Endothelial cell of umbilical vein (primary cell): ENCODE data around the gene ABLIM2. TPM values are rescaled to one million over a fixed set of nuclear protein-coding genes. Genes with fewer than 3 reads are reported as not detected.

Source experiments
- BruUV-seq: library from RNA; stranded (reverse); fragments of 400-500 nt; replicated peaks from 2 replicates; lab custom pipeline; 2021; lab: Mats Ljungman, UMichigan
- CTCF ChIA-PET: fragments of 300-600, 350-600 bp; sonication (Branson Sonifier 250); formaldehyde crosslinking; loops from one replicate; lab custom pipeline; 2021; ENCODE audit warnings: antibody characterized with exemption, inconsistent platforms; lab: Charles Lee
- POLR2A ChIA-PET: fragments of 300-600, 350-600 bp; sonication (Branson Sonifier 250); formaldehyde crosslinking; loops from one replicate; lab custom pipeline; 2021; ENCODE audit warnings: antibody characterized with exemption, inconsistent platforms; lab: Charles Lee
- DNase-seq: peaks from one replicate; pipeline ENCODE4 v3.0.0-alpha.2; 2011; ENCODE audit warnings: low read depth, low spot score
- FAIRE-seq: peaks from 2 replicates; lab custom pipeline; 2011; peaks lifted over from hg19 to GRCh38; lab: Jason Lieb, UNC
- H2AFZ ChIP-seq: 2 replicates; pipeline ENCODE4 v1.6.0; 2012; ENCODE audit warnings: low read depth, low read length, control low read depth, inconsistent platforms
- H3K27ac ChIP-seq: 2 replicates; pipeline ENCODE4 v1.5.1; 2011; ENCODE audit warnings: low read depth, mild to moderate bottlenecking, control low read depth, low read length, moderate library complexity; ENCODE audit not compliant: insufficient read depth
- H3K27me3 ChIP-seq, 2 experiments: 2 replicates each; pipeline versions ENCODE4 v1.6.0 to v1.6.1; 2011; ENCODE audit warnings: low read length in 2 of 2, mixed read lengths in 1 of 2; ENCODE audit not compliant: control insufficient read depth in 2 of 2, insufficient read depth in 2 of 2
- H3K36me3 ChIP-seq, 2 experiments: 2 replicates in 1 of 2; 3 replicates in 1 of 2; pipeline ENCODE4 v1.5.1; 2011; ENCODE audit warnings: low read length in 2 of 2, mild to moderate bottlenecking in 1 of 2, moderate library complexity in 1 of 2; ENCODE audit not compliant: control insufficient read depth in 2 of 2, insufficient read depth in 2 of 2; ENCODE audit errors: extremely low read depth in 1 of 2
- H3K4me1 ChIP-seq: 3 replicates; pipeline ENCODE4 v1.5.1; 2011; ENCODE audit warnings: mild to moderate bottlenecking, low read length; ENCODE audit not compliant: control insufficient read depth, insufficient read depth; ENCODE audit errors: extremely low read depth
- H3K4me2 ChIP-seq: 2 replicates; pipeline ENCODE4 v1.6.1; 2011; ENCODE audit warnings: low read length, control low read depth, mixed read lengths; ENCODE audit not compliant: insufficient read depth
- H3K4me3 ChIP-seq, 3 experiments: fragments of 200-600 bp in 1 of 3; sonication (generic), shearing (Covaris generic) in 1 of 3; replicated peaks in 1 of 3; 2 replicates each; pipeline ENCODE4 v1.5.1; 2011 to 2016; ENCODE audit warnings: control low read depth in 3 of 3, low read length in 3 of 3, mild to moderate bottlenecking in 2 of 3, inconsistent platforms in 1 of 3, low read depth in 1 of 3, moderate library complexity in 1 of 3; ENCODE audit not compliant: insufficient read depth in 1 of 3
- H3K79me2 ChIP-seq: 2 replicates; pipeline ENCODE4 v1.6.0; 2012; ENCODE audit warnings: low read length, inconsistent platforms; ENCODE audit not compliant: control insufficient read depth, insufficient read depth
- H3K9ac ChIP-seq: replicated peaks from 2 replicates; pipeline ENCODE3; 2011; ENCODE audit warnings: low read length, control low read depth; ENCODE audit not compliant: insufficient read depth; ENCODE audit errors: extremely low read depth
- H3K9me1 ChIP-seq: replicated peaks from 3 replicates; pipeline ENCODE4 v1.6.0; 2011; ENCODE audit warnings: mild to moderate bottlenecking, low read length; ENCODE audit not compliant: control insufficient read depth, insufficient read depth; ENCODE audit errors: extremely low read depth
- H3K9me3 ChIP-seq: replicated peaks from 2 replicates; pipeline ENCODE4 v1.5.1; 2012; ENCODE audit warnings: low read length, inconsistent platforms; ENCODE audit not compliant: control insufficient read depth, insufficient read depth
- H4K20me1 ChIP-seq: replicated peaks from 2 replicates; pipeline ENCODE3; 2011; ENCODE audit warnings: mild to moderate bottlenecking, low read length; ENCODE audit not compliant: control insufficient read depth, insufficient read depth; ENCODE audit errors: extremely low read depth
- CTCF ChIP-seq, 2 donors: IDR thresholded peaks; 1 replicate in 1 of 2; 2 replicates in 1 of 2; pipeline ENCODE4 v1.5.1; 2011; ENCODE audit warnings: low read length in 2 of 2, mild to moderate bottlenecking in 2 of 2, moderate library complexity in 2 of 2, control low read depth in 1 of 2, inconsistent platforms in 1 of 2, low read depth in 1 of 2; ENCODE audit not compliant: insufficient read depth in 1 of 2; ENCODE audit errors: extremely low read depth in 1 of 2
- EZH2 ChIP-seq: IDR thresholded peaks from 2 replicates; pipeline ENCODE4 v1.6.1; 2012; ENCODE audit warnings: borderline replicate concordance, low read depth, mild to moderate bottlenecking, moderate library complexity, low read length, inconsistent platforms; ENCODE audit not compliant: severe bottlenecking
- FOS ChIP-seq: IDR thresholded peaks from 2 replicates; pipeline ENCODE4 v1.6.1; 2011; ENCODE audit warnings: mild to moderate bottlenecking, low read length, moderate library complexity, borderline replicate concordance; ENCODE audit not compliant: insufficient read depth
- GATA2 ChIP-seq: IDR thresholded peaks from 2 replicates; pipeline ENCODE4 v1.7.0; 2011; ENCODE audit warnings: low read depth, mild to moderate bottlenecking, moderate library complexity, mixed read lengths, low read length; ENCODE audit not compliant: insufficient read length, insufficient read depth
- JUN ChIP-seq: IDR thresholded peaks from 2 replicates; pipeline ENCODE4 v1.6.1; 2011; ENCODE audit warnings: borderline replicate concordance, low read depth; ENCODE audit not compliant: insufficient read length, insufficient read depth
- MAX ChIP-seq: IDR thresholded peaks from 2 replicates; pipeline ENCODE4 v1.6.1; 2011; ENCODE audit not compliant: insufficient read depth, insufficient read length
- MYC ChIP-seq: IDR thresholded peaks from one replicate; pipeline ENCODE4 v1.6.1; 2011; ENCODE audit warnings: mild to moderate bottlenecking, low read depth, low read length
- POLR2A ChIP-seq: IDR thresholded peaks from 2 replicates; pipeline ENCODE4 v1.6.1; 2012; ENCODE audit warnings: low read depth, mild to moderate bottlenecking, control low read depth, low read length
- POLR2AphosphoS5 ChIP-seq: IDR thresholded peaks from 2 replicates; pipeline ENCODE4 v1.6.1; 2012; ENCODE audit warnings: low read depth, mild to moderate bottlenecking, control low read depth, low read length, moderate library complexity; ENCODE audit not compliant: insufficient read depth
- dilution Hi-C: fragments of 300-500 bp; cut with MboI; formaldehyde crosslinking; loops from one replicate; pipeline ENCODE4 v1.15.0; 2019; ENCODE audit warnings: low sequenced_read_pairs; ENCODE audit not compliant: extremely low pct_ligation_motif_present
- intact Hi-C: fragments of 100-400 bp; cut with micrococcal nuclease; formaldehyde crosslinking; loops from one replicate; pipeline ENCODE4 v1.10.0; 2022
- polyA plus RNA-seq, 4 experiments: library from polyadenylated mRNA; depleted of rRNA in 3 of 4; stranded (reverse) in 3 of 4; unstranded in 1 of 4; fragments of >200 nt; gene quantifications; 2 replicates each; pipeline versions ENCODE4 v1.2.1 to v1.2.3, GENCODE V29; 2011 to 2012; ENCODE audit warnings: missing spikeins in 1 of 4
- total RNA-seq: library from RNA; stranded (reverse); gene quantifications from 2 replicates; pipeline ENCODE4 v1.2.3, GENCODE V29; 2021

The ABLIM2 gene
- total and polyA plus RNA-seq, 2 donors (not counting 3 experiments of a cell fraction or from before 2014, with no cell fraction given): 0.28 to 0.66 TPM

GRCh38 chr4:8063974-8064563 is 94.5 kb downstream of the ABLIM2 start:
- Histone ChIP-seq H3K4me1 (no peaks in the 10 kb centered on the region), H3K79me2 (no peaks in the 10 kb centered on the region), H3K4me3 (no peak overlapping the region), H3K9me1 (no peaks in the 10 kb centered on the region), H3K4me2 (no peak overlapping the region), H4K20me1 (no peaks in the 10 kb centered on the region), H3K9ac (no peak overlapping the region), H3K9me3 (no peaks in the 10 kb centered on the region), H3K27ac (no peak overlapping the region), H3K27me3 (no peaks in the 10 kb centered on the region), H2AFZ (no peak overlapping the region), H3K36me3 (no peaks in the 10 kb centered on the region)
- intact Hi-C loops: no loop called here
- CTCF ChIA-PET: no interaction called here
- no peak for DNase-seq
- no TSS peak for BruUV-seq
- no peak for FAIRE-seq
- TF ChIP-seq FOS (no peak), POLR2AphosphoS5 (no peak), MYC (no peak), POLR2A (no peak)
- POLR2A ChIA-PET: no interaction called here
- dilution Hi-C loops: no loop called here

GRCh38 chr4:8061573-8061972 is 97.0 kb downstream of the ABLIM2 start:
- no TSS peak for BruUV-seq
- CTCF ChIA-PET: no interaction called here
- dilution Hi-C loops: no loop called here

More at GRCh38 chr4:8061573-8061972, 97.0 kb downstream of the ABLIM2 start:
- H3K4me3 ChIP-seq: no peak overlapping the region
- intact Hi-C loops: no loop called here
- H3K27me3 ChIP-seq: no peaks in the 10 kb centered on the region
- H3K27ac ChIP-seq: no peak overlapping the region
- no peak for TF ChIP-seq EZH2
- TF ChIP-seq MYC: no peak
- TF ChIP-seq POLR2A: no peak
- no peak for TF ChIP-seq FOS
- TF ChIP-seq POLR2AphosphoS5: no peak
- no peak for TF ChIP-seq JUN
- no peak for TF ChIP-seq MAX
- no peak for TF ChIP-seq CTCF (IDR thresholded peaks at IDR 0.05; ENCODE audit: extremely low read depth in 1 of 2, insufficient read depth in 1 of 2, low read depth in 1 of 2, low read length in 2 of 2)
- TF ChIP-seq GATA2: no peak
- POLR2A ChIA-PET: no interaction called here
- FAIRE-seq (no peak), DNase-seq (no peak)
- H3K9me3 ChIP-seq: no peaks in the 10 kb centered on the region
- H3K4me1 ChIP-seq: no peaks in the 10 kb centered on the region
- no peaks in the 10 kb centered on the region for H3K79me2 ChIP-seq
- H2AFZ ChIP-seq: no peak overlapping the region
- H3K36me3 ChIP-seq: no peaks in the 10 kb centered on the region
- H3K9ac ChIP-seq: no peak overlapping the region
- H3K9me1 ChIP-seq: no peaks in the 10 kb centered on the region
- H3K4me2 ChIP-seq: no peak overlapping the region
- no peaks in the 10 kb centered on the region for H4K20me1 ChIP-seq
